HCEC 1CT (cell line): ENCODE data around the gene FUZ.

Experiments
- DNase-seq: peaks from one replicate; pipeline ENCODE4 v3.0.0-alpha.2; 2017

Gene FUZ

DNA sequence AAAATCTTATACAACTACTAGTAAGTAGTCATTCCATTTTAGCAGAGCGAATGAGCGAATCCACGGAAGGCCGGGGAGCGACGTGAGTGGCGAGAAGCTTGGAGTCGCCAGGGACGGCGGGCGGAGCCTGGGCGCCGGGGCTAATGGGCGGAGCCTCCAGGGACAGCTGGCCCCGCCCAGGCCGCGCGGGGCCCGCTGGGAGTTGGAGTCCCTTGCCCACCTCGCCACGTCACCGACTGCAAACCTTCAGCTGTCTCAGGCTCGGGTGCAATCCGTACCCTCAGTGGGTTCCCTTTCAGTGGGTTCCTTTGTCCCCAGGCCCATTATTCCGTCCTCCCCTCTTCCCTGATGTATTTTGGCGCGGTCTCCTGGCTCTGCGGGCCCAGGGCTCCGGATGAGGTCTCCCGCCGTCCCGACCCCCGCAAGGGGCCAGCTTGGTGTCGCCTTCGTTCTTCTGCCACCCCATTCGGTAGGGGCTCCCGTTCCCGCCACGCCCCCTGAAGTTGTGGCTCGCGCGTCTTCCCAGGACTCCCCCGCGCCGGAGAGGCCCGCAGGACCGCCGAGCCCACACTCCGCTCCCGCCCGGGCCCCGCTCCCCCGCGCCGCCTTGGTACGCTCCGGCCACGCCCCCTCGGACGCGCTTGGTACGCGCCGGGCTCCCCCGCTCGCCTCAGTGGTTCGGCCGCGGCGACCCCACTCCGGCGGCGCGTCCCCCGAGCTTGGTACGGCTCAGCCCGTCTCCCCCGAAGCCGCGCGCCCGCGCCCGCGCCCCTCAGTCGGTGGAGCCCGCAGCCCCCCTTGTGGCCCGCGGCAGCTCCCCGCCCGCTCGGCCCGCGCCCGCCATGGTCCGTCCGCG, 37.6 kb upstream of the FUZ start, which contains the start of gene PTOV1:
Gene PTOV1, plus strand, starts transcription at position 673 of the 856 bp plus-strand sequence.
- DNase-seq = peak; percentile 86

DNA sequence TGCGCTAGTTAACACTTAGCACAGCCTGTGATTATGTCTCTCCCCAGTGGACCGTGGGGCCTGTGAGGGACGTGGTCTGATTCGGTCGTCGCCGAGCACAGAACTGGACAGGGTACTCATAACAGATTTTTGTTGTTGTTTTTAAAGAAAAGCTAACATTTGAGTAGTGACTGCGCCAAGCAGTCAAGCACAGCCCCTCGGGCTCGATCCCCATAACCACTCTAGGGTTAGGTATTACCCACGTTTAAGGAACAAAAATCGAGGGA, 37.1 kb upstream of the FUZ start:
- DNase-seq = no peak

DNA sequence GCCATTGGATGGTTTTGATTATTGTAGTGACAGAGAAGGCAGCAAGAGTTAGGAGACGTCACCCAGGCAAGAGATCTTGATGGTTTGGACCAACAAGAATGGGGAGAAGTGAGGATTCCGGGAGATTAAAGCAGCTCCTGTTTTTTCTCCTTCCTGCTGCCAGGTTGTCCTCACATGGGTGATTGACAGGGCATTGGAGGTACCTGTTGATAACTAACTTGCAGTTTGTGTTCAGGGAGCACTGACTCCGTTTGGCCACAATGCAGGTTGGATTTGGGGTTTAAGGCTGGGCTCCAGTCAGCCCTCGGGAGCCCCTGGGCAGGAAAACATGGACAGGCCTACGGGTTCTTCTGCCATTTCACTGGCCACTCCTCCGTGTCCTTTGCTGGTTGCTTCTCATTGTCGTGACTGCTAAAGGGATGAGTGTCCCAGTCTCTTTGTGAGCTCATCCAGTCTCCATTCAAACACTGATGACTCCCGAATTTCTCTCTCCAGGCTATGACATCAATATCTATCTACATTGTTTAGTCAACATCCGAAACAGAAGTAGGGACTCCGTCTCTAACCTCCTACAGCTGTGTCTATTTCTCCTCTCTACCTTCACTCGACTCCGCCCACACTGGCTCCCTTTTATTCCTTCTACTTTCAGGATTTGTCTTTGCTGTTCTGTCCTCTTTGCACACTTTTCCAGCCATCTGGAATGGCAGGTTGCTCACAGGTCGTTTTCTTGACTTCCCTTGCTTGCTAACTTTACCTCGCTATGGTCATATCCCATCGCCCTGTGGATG, 36.5 kb upstream of the FUZ start:
- no peak for DNase-seq

DNA sequence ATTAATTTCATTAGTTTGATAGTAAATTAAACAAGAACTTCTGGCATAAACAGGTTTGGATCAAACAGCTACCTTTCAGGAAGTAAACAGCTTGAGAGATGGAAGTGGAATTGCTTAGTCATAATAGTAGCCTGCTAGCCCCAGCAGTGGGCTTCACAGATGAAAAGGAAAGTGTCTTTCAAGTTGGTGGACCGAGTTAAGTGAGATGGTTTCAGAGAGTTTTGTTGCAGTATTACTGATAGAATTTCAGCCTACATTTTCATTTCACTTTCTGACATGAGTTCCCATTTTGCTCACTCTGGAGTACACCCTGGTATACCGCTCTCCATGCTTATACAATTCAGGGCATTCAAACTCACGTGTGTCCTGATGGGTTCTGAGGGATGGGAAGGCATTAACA, 35.8 kb upstream of the FUZ start:
- DNase-seq = no peak

DNA sequence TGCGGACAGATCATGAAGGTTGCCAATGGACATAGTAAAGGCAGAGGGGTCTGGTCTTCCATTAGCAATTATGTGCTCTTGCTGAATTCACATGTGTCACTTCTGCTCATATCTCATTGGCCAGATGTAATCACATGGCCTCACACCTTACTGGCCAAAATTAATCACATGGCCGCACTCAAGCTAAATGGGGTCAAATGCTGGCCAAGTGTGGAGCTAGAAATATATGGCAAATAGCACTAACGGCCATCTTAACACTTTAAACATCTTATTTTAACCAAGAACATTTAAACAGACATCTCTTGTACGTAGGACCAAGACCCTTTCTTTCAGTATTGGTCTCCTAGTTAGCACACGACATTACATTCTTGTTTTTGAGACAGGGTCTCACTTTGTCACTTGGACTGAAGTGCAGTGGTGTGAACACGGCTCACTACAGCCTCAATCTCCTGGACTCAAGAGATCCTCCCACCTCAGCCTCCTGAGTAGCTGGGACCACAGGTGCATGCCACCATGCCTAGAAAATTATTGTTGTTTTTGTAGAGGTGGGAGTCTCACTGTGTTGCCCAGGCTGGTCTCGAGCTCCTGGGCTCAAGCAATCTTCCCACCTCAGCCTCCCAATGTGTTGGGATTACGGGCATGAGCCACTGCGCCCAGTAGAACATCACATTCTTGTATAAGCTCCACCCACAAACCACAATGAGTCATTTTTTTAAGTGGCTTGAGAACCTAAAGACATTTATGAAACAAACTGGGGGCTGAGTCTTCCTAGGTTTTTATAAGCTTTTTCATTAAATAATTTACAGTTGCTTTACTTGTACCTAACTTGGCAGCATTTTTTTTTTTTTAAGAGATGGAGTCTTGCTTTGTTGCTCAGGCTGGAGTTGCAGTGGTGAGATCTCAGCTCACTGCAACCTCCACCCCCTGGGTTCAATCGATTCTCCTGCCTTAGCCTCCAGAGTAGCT, 34.9 kb upstream of the FUZ start:
- DNase-seq = peak; percentile 87

DNA sequence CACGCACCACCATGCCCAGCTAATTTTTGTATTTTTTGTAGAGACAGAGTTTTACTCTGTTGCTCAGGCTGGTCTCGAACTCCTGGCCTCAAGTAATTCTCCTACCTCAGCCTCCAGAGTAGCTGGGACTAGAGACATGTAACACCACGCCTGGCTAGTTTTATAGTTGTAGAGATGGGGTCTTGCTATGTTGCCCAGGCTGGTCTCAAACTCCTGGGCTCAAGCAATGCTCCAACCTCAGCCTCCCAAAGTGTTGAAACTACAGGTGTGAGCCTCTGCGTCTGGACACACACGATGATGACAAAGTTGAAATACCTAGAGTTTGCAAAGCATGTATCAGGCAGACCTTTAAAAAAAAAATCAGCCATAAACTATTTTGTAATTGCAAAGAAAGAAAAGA, 33.3 kb upstream of the FUZ start:
- DNase-seq = no peak

DNA sequence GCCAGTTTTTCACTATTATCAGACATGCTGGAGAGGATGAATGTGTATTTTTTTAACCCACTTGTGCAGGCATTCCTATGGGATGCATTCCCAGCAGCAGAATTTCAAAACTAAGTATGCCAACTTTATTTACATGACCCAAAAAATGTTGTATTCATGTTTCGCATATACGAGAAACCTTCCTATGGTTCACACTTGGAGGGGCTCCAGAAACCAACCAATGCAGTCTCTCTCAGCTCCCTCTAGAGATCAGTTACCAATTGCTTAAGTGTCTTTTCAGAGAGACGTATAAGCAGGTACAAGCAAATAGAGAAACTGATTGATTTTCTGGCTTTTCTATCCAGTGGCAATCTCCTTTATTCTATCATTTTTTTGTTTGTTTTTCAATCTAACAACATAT, 32.3 kb upstream of the FUZ start:
- no peak for DNase-seq

DNA sequence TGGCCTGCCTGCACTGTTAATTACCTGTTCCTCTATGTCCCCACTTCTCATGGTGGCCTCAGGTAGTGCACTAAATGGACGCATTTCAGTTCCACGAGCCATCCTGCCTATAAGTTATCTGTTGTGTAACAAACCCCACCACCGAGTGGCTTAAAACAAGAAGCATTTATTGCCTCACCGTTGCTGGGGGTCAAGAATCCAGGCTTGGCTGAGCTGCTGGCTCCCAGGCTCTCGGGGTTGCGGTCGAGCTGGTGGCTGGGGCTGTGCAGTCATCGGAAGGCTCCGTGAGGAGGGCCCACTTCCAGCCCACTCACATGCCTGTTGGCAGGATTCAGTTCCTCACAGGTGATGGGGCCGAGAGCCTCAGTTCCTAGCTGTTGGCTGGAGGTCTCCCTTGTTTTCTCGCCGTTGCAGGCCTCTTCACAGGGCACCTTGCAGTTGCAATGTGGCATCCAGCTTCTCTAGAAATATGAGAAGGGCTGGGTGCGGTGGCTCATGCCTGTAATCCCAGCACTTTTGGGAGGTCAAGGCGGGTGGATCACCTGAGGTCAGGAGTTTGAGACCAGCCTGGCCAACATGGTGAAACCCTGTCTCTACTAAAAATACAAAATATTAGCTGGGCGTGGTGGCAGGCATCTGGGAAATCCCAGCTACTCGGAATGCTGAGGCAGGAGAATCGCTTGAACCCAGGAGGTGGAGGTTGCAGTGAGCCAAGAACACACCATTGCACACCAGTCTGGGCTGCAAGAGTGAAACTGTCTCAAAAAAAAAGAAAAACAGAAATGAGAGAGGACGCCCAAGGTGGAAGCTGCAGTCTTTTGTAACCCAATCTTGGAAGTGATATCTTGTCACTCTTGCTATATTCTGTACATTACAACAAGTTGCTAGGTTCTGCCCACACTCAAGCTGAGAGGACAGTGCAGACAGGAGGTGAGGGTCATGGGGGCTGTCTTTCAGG, 31.3 kb upstream of the FUZ start:
- no peak for DNase-seq

DNA sequence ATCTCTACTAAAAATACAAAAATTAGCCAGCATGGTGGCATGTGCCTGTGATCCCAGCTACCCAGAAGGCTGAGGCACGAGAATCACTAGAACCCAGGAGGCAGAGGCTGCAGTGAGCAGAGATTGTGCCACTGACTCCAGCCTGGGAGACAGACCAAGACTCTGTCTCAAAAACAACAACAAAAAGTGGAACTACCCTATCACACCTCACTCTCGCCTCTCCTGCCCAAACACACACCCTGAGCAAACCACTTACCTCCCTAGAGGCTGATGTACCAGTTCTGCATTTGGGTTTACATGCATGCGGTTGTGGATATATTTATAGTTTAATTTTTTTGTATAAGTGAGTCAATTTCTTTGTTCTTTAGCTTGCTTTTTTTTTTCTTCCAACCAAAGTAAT, 30.2 kb upstream of the FUZ start:
- no peak for DNase-seq

DNA sequence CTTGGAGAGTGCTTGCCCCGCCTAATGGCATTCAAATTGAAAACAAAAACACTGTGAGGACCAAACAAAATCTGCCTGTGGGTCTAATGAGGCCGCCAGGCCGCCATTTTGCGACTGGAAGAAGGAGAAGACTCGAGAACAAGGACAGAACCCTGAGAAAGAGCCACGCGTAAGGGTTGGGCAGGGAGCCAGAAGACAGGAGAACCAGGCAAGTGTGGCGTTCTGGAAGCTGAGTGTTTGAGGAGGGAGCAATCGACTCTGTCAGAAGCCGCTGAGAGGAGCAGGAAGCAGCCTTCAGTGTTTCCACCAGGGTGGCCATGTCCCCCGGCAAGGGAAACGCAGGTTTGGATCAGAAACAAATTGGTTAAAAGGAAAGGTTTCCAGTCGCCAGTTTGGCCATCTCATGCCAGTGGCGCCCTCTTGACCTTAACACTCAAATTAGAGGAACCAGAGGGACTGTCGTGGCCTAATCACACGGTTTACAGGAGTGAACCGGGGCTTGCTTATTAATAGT, 27.7 kb upstream of the FUZ start:
- no peak for DNase-seq

DNA sequence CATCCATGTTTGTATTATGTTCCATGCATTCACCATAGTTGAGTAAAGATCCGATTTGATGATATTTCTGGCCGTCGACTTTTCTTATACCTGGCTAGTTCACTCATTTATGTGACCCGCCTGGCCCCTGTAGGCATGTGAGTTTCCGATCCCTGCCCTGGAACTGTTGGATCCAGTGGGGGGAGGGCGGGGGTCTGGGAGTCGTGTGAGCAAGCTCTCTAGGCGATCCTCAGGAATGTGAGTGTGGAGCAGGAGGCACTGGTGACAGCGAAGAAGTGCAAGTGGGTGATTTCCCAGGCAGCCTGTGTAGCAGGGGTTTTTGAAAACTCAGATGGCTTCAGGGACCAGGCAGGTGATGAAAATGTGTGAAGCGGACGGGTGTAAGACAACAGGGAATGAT, 27.2 kb upstream of the FUZ start:
- no peak for DNase-seq

DNA sequence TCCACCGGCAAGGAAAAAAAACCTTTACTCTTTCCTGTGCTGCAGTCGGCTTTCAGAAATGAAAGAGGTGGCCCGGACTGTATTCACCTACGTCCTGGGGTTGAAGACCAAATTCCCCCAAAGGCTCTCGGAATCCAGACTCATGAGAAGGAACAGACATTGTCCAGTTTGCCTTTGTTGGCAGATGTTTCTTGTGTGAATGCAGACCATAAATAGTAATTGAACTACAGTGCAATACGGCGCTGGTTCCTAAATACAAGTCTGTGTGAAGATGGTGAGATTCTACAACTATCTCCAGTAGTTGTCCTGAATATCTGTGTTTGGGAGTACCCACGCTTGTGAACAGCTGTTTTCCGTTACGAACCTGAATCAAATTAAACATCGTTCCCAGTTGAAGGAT, 26.6 kb upstream of the FUZ start:
- DNase-seq = no peak

DNA sequence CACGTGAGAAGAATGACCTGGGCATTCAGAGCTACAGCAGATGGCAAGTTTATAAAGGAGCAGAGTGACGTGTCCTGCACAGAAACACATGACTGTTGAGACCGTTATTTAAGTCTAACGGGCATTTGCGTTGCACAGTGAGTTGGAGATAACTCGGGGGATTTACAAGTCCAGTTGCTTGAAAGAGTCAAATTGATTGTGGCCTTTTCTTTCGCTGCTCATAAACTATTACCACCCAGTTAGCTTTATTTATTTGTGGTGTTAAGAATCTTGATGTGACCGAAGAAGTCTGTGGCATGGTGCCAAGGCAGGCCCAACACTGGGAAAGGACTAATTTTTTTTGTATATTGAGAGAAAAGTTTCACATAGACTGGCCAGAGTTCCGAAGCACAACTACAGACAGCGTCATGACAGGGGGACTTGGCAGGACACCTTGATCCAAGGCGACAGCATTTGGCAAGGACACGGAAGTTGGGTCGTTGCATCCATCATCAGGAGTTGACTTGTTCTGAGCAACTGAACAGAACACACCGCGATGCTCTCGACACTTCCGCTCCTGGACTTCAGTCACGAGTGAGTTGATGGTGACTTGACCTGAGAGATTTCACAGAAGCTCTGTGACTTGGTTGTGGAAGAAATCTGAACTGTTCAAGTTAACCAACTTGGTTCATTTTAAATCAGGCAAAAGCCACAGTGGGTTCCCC, 25.9 kb upstream of the FUZ start:
- no peak for DNase-seq

DNA sequence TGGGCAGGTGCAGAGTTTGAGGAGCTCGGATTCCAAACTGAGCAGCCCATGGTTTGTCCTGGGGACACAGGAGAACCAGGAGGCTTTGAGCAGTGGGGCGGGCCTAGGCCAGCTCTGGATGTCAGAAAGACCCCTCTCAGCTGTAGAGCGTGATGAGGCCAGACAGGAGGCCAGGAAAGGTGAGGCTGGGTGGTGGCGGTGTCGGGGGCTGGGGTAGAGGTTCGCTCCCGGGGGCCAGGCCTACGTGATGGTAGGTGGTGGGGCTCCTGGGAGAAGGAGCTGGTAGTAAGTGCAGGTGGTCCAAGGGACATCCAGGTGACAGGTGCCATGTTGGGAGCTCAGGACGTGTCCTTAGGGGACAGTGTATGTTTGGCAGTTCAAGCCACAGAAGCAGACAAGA, 24.3 kb upstream of the FUZ start:
- DNase-seq = no peak

DNA sequence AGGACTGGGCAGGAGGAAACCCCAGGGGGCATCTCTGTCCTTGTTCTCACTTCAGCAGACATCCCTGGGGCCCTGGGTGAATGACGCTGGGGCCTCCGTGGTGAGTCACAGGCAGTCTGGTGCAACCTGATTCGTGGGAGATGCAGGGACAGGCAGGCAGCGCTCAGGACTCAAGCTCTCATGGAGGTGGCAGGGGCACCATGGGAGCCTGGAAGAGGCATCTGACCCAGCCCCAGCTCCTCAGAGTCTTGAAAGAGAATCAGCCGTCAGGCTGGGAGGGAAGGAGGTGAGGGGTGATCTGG, 23.9 kb upstream of the FUZ start:
- DNase-seq = no peak

DNA sequence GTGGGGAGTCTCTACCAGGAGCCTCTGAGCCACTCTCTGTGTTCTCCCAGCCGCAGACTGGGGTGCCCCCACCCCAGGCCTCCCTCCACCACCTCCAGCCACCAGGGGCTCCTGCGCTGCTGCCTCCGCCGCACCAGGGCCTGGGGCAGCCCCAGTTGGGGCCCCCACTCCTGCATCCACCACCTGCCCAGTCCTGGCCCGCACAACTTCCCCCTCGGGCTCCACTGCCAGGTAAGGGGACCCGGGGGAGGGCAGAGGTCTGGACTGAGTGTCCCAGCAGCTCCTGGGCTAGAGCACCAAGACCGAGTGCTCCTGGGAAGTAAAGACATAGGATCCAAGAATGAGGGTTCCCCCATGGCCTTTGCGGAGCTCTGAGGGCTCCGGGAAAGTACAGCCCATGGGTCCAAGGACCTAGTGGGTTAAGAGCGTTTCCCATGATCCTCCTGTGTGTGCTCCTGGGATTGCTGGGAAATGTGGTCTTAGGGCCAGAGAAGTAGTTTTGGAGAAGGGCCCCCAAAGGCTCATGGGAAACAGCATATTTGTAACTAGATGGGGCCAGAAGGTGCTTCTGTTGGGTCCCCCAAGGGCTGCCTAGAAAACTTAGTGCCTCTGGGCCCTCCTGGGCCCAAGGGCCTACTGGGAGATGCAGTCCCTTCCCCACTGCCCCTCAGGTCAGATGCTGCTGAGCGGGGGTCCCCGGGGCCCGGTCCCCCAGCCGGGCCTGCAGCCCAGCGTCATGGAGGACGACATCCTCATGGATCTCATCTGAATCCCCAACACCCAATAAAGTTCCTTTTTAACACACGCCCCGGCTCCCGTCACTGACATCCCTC, 23.3 kb upstream of the FUZ start:
- DNase-seq = no peak

DNA sequence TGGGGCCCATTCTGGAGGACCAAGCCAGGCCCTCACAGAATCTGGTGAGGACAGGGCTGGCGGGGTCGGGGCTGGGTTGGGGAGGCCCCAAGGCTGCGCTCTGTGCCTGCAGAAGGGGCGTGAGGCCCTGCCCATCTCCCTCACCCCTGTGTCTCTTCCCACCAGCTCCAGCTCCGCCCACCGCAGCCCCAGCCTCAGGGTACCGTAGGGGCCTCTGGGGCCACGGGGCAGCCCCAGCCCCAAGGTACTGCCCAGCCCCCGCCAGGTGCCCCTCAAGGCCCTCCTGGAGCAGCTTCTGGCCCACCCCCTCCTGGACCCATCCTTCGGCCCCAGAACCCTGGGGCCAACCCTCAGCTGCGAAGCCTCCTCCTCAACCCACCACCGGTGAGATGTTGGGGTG, 22.5 kb upstream of the FUZ start:
- no peak for DNase-seq

DNA sequence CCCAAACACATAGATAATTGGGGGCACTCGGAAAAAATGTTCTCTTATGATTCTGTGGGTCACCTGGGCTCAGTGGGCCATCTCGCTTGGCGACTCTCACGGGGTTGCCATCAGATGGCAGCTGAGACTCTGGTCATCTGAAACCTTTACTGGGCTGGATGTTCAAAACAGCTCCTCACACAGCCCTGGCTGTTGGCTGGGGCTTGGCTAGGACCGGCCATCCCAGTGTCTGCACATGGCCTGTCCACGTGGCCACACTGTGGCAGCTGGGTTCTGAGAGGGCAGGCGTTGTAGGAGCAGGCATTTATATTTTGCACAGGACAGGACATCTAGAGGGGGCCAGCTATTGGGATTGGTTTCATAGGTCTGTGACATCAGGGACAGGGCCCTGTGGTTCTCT, 20.5 kb upstream of the FUZ start:
- DNase-seq = no peak

DNA sequence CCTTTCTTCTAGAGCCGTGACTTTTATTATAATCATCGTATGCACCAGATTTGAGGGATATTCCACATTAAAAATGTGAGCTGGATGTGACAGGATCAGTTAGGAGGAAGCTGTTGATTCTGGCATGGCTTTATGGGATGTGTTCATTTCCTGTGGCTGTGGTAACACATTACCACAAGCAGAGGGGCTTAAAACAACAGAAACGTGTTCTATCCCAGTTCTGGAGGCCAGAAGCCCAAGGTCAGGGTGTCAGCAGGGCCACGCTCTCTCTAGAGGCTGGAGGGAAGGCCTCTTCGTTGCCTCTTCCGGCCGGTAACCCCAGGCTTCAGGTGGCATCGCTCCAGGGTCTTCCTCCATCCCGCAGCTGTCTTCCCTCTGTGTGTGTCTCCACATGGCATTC, 19.5 kb upstream of the FUZ start:
- DNase-seq = no peak

DNA sequence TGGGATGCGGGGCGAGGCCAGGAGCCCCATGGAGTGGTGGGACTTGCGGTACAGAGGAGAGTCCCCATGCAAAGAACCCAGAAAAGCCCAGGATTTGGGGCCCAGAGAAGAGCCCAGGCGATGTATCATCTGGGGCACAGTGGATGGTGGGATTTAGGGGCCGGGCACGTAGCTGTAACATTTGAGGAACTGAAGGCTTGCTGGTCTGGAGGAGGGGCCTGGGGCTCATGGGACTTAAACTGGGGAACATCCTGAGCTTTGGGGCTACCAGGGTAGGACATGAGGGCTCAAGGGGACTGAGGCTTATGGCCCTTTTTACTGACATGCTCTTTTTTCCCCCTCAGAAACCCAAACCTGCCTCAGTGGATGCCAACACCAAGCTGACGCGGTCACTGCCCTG, 18.5 kb upstream of the FUZ start:
- no peak for DNase-seq

DNA sequence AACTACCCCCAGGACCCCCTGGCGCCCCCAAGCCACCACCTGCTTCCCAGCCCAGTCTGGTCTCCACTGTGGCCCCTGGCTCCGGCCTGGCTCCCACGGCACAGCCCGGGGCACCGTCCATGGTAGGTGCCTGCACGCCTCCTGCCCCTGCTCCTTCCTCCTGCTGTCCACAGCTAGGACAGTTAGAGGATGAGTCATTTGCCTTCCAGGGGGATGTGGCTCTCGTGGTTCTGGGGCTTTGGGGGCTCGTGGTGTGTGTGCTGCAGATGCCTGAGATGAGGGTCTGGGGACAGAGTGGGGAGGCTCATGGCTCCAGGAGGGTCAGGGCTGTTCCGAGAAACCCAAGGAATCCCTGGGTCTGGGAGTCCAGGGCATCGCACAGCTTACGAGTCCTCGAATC, 17.7 kb upstream of the FUZ start:
- DNase-seq = no peak
